Measurements from ENCODE around the gene OLFML1.

Gene OLFML1

DNA sequence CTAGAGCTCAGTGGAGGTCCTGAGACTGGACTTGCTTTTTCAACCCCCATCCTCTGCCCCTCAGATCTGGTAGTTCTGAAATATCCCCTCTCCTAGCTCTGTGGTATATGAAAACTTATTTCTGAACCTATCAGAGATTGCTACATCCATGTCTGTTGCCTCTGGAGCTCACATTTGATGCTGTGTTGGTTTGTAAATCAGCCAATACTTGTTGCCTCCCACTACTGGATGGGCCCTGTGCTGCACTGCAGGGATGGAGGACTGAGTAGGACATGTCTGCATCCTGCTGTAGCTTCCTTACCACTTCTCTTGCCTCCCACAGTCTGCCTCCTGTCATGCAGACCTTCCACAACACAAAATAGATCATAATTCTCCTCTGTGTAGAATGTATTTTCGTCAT lies 5.2 kb downstream of the OLFML1 start:
- no peaks in the 10 kb centered on the region for H3K9me3 Mint-ChIP-seq
- H3K27me3 Mint-ChIP-seq (ENCODE audit: low read depth) = peaks cover 4% of the 10 kb centered on the region
- no peaks in the 10 kb centered on the region for H3K36me3 Mint-ChIP-seq (ENCODE audit: low read depth)
- no peak overlapping the region for H3K27ac Mint-ChIP-seq
- no peaks in the 10 kb centered on the region for H3K4me1 Mint-ChIP-seq (ENCODE audit: low read depth)
- H3K4me3 Mint-ChIP-seq = no peak overlapping the region

DNA sequence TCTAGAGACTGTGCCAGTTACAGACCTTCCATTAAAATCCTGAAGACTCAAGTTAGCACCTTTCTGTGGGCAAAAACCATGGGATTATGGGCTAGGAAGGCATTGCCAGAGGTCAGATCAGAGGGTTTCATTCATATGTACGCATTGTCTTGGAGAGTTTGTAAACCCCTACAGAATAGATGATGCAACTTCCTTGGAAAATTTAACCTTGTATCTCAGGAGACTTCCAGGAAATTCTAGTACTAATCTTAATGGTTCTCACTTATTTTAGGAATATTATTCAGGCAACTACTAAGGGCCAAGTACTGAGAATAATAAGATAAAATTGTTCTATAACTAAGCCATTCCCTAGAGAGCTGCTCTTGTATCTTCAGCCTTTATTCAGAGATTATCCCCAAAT lies 6.9 kb downstream of the OLFML1 start:
- Mint-ChIP-seq H3K4me3 (no peak overlapping the region), H3K27me3 (ENCODE audit: low read depth) (peaks cover 4% of the 10 kb centered on the region), H3K36me3 (ENCODE audit: low read depth) (no peaks in the 10 kb centered on the region), H3K4me1 (ENCODE audit: low read depth) (no peaks in the 10 kb centered on the region), H3K9me3 (no peaks in the 10 kb centered on the region), H3K27ac (no peak overlapping the region)

DNA sequence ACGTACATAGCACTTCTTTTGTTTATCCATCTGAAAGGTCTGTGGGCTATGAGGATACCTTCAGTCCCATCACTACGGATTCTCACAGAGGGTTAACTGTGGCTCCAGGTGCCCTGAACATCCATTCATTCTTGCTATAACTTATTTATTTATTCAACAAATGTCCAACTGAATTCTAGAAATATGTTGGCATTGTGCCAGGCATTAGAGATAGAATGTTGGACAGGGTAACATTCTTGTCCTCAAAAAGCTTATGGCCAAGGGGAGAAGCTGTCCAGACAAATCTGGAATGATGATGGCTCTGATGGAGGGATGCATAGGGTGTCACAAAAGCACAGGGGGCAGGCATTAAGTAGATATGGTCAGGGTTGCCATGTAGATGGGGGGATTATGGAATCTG lies 8.4 kb downstream of the OLFML1 start:
- H3K27me3 Mint-ChIP-seq (ENCODE audit: low read depth) = peaks cover 4% of the 10 kb centered on the region

DNA sequence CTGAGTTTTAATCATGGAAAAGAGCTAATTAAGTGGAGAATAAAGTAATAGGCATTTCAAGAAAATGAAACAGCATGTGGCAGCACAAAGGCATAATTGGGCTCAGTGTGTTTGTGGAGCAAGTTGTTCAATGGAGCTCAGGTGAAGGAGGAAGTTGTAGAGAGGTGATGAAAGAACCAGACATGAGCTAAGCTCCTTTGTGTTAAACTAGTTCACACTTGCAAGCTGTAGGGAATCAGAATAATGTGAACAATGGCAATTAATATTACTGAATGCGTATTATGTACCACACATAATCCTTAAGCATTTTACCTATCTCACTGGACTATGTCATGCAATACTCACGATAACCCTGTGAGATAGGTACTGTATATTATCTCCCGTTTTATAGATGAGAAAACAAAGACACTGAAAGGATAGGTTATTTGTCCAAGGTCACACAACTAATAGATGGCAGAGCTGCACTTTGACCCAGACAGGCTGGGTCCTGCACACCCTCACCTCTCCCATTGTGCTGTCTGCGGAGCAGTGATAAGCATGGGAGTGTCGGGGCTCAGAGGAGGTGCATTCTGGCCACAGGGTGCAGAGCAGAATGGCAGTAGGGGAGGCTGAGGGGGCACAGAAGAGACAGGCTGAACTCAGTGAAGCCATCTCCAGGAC lies 8.9 kb downstream of the OLFML1 start:
- peaks cover 4% of the 10 kb centered on the region for H3K27me3 Mint-ChIP-seq (ENCODE audit: low read depth)
- H3K4me3 Mint-ChIP-seq = no peak overlapping the region
- H3K9me3 Mint-ChIP-seq = no peaks in the 10 kb centered on the region
- no peaks in the 10 kb centered on the region for H3K4me1 Mint-ChIP-seq (ENCODE audit: low read depth)
- H3K36me3 Mint-ChIP-seq (ENCODE audit: low read depth) = no peaks in the 10 kb centered on the region
- H3K27ac Mint-ChIP-seq = no peak overlapping the region

More for the DNA sequence above, 8.4 kb downstream of the OLFML1 start:
- Mint-ChIP-seq H3K4me1 (ENCODE audit: low read depth) (no peaks in the 10 kb centered on the region), H3K9me3 (no peaks in the 10 kb centered on the region), H3K27ac (no peak overlapping the region), H3K36me3 (ENCODE audit: low read depth) (no peaks in the 10 kb centered on the region), H3K4me3 (no peak overlapping the region)

DNA sequence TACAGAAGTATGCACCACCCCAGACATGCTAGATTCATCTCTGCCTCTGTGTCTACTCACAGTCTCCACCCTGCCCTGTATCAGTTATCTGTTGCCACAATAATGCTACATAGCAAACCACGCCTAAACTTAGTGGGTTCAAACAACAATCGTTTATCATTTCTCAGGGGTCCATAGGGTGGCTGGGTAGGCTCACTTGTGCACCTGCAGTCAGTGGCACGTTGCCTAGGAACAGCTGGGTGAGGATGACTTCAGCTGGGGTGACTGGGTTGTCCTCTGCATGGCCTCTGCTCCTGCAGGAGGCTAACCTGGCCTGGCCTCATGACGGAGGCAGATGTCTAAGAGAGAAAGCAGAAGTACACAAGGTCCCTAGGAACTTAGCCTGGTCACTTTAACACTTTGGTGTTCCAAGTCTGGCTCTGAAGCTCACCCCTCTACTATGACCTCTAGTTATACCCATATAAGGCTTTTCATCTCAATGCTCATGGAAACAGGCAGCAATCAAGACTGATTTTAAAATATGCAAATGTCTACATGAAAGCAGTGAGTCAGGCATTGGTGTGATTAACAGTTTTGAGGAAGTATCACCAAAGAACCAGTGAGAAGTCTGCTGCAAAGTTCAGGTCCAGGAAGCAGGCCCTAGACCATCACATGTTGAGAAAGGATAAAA lies 10.7 kb downstream of the OLFML1 start:
- Mint-ChIP-seq H3K4me1 (ENCODE audit: low read depth) (no peaks in the 10 kb centered on the region), H3K4me3 (no peak overlapping the region), H3K27ac (no peak overlapping the region)

DNA sequence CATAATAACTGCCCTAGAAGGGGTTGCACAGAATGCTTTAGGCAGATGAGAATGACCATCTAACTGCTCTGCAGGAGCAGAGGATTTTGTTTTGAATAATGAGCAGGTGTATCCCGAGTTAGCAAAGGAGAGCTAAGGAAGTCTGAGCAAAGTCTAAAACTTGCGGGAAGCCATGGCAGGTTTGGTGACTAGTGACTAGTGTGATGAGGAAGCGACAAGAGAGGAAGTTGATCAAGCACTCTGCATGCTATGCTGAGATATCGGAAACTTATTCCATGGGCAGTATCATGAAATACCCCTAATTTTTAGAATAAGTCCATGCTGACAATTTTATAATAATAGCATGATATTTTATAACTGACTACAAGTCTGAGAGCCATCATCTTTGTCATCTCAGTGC lies 12.9 kb downstream of the OLFML1 start:
- Mint-ChIP-seq H3K9me3 (no peaks in the 10 kb centered on the region), H3K27me3 (ENCODE audit: low read depth) (no peaks in the 10 kb centered on the region), H3K36me3 (ENCODE audit: low read depth) (no peaks in the 10 kb centered on the region), H3K4me3 (no peak overlapping the region), H3K27ac (no peak overlapping the region), H3K4me1 (ENCODE audit: low read depth) (no peaks in the 10 kb centered on the region)

More for the DNA sequence above, 10.7 kb downstream of the OLFML1 start:
- Mint-ChIP-seq H3K27me3 (ENCODE audit: low read depth) (no peaks in the 10 kb centered on the region), H3K9me3 (no peaks in the 10 kb centered on the region), H3K36me3 (ENCODE audit: low read depth) (no peaks in the 10 kb centered on the region)

DNA sequence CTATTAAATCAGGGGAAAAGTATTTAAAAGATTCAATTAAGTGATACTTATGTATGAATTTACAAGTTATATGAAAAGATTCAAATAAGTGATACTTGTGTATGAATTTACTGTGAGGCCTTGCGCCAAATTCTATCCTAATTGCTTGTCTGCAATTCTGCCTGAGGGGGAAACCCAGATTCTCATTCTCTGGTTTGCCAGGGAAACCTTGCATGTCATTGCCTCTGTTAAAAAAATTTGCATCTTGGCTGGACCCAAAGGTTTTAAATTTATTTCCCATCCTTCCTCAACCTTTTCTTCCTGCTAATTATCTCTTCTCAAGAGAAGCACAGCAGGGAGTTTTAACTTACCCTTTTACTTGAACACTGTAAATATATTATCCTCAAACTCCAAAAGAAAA lies 13.8 kb downstream of the OLFML1 start:
- H3K4me3 Mint-ChIP-seq = no peak overlapping the region
- no peaks in the 10 kb centered on the region for H3K36me3 Mint-ChIP-seq (ENCODE audit: low read depth)
- H3K27ac Mint-ChIP-seq = no peak overlapping the region
- no peaks in the 10 kb centered on the region for H3K9me3 Mint-ChIP-seq
- no peaks in the 10 kb centered on the region for H3K27me3 Mint-ChIP-seq (ENCODE audit: low read depth)
- H3K4me1 Mint-ChIP-seq (ENCODE audit: low read depth) = no peaks in the 10 kb centered on the region

DNA sequence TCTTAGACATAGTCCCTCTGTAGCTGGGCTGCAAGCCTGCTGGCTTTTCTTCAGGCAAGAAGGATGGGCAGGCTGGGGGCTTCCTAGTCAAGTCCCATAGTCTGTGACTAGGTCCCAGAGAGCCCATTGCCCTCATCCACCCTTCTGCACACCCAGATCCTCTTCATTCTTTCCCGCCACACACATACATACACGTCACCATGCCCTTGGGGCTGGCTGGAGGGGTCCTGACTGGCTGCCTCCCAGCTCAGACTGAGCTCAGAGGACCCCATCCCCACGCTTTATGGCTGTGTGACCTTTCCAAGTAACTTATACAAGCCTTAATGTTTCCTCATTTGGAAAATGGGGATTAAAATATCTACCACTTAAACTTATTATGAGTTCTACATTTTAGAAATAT lies 14.9 kb downstream of the OLFML1 start:
- Mint-ChIP-seq H3K4me3 (no peak overlapping the region), H3K9me3 (no peaks in the 10 kb centered on the region), H3K27me3 (ENCODE audit: low read depth) (no peaks in the 10 kb centered on the region), H3K27ac (no peak overlapping the region), H3K4me1 (ENCODE audit: low read depth) (no peaks in the 10 kb centered on the region), H3K36me3 (ENCODE audit: low read depth) (no peaks in the 10 kb centered on the region)

DNA sequence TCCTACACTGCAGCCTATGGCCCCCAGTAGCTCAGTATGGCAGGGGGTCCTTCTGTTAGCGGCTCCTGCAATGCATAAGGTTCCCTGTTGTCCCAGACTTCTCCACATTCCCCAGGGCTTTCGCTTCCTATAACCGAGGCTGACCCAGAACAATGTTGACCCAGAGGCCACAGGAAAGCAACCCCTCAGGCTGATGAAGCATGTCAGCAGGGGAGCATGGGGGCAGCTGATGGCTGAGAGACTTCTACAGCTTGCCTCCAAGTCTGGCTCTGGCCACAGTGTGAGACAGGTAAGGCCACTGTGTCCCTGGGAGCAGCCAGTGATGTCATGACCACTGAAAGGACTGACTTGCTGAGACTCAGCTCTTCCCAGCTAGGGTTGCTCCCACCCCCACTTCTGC lies 15.9 kb downstream of the OLFML1 start:
- H3K27ac Mint-ChIP-seq = no peak overlapping the region

DNA sequence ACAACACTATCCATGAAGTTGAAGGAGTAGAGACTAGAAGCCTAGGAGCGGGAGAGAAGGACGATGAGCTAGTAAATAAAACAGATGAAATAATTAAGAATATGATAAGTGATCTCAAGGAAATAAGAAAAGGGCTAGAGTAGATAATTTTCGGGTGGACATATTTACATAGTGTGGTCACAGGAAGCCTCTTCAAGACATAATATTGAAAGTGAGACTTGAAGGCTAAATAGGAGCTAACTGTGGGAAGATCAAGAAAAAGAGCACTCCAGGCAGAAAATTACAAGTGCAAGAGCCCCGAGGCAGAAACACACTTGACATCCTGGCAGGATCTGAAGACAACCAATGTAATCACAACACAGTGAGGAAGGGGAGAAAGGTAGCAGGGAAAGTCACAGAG lies 16.6 kb downstream of the OLFML1 start:
- H3K27ac Mint-ChIP-seq = no peak overlapping the region
- H3K9me3 Mint-ChIP-seq = no peaks in the 10 kb centered on the region
- no peaks in the 10 kb centered on the region for H3K36me3 Mint-ChIP-seq (ENCODE audit: low read depth)
- H3K4me1 Mint-ChIP-seq (ENCODE audit: low read depth) = no peaks in the 10 kb centered on the region
- no peak overlapping the region for H3K4me3 Mint-ChIP-seq
- H3K27me3 Mint-ChIP-seq (ENCODE audit: low read depth) = peaks cover 5% of the 10 kb centered on the region

More for the DNA sequence above, 15.9 kb downstream of the OLFML1 start:
- Mint-ChIP-seq H3K36me3 (ENCODE audit: low read depth) (no peaks in the 10 kb centered on the region), H3K4me1 (ENCODE audit: low read depth) (no peaks in the 10 kb centered on the region), H3K9me3 (no peaks in the 10 kb centered on the region), H3K4me3 (no peak overlapping the region), H3K27me3 (ENCODE audit: low read depth) (no peaks in the 10 kb centered on the region)

DNA sequence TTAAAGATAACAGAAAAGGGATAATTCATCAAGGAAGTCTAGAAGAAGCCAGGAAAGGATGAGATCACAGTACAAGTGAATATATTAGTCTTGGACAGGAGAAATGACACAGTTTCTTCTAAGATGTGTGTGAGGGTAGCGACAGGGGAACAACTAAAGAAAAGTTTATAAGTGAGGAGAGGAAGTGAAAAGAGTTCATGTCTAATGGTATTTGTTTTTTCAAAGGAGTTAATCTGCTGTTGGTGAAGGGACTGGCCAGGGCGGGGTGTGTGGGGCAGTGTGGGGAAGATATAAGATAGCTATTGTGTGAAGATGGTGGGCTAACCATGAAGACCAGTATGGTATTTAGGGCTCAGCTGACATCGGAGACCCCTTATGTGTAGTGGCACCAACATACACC lies 20.9 kb downstream of the OLFML1 start:
- H3K9me3 Mint-ChIP-seq = no peaks in the 10 kb centered on the region
- no peaks in the 10 kb centered on the region for H3K4me1 Mint-ChIP-seq (ENCODE audit: low read depth)
- H3K36me3 Mint-ChIP-seq (ENCODE audit: low read depth) = no peaks in the 10 kb centered on the region
- H3K27ac Mint-ChIP-seq = no peak overlapping the region
- H3K4me3 Mint-ChIP-seq = no peak overlapping the region
- H3K27me3 Mint-ChIP-seq (ENCODE audit: low read depth) = peaks cover 5% of the 10 kb centered on the region

DNA sequence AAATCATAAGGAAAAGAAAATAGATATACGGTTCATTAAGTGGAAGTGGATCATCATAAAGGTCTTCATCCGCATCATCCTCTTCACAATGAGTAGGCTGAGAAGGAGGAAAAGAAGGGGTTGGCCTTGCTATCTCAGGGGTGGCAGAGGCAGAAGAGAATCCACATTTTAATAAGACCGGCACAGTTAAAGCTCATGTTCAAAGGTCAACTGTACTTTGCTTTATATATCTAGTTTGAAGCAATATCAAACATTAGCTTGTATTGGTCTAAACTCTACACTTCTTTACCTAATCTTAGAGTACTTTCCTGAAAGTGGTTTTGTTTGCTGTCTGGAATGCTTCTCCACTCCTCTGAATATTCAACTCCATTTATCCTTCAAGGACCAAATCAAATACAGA lies 22.8 kb downstream of the OLFML1 start:
- H3K4me1 Mint-ChIP-seq (ENCODE audit: low read depth) = peaks cover 10% of the 10 kb centered on the region
- no peaks in the 10 kb centered on the region for H3K9me3 Mint-ChIP-seq
- H3K27me3 Mint-ChIP-seq (ENCODE audit: low read depth) = peaks cover 5% of the 10 kb centered on the region
- no peak overlapping the region for H3K4me3 Mint-ChIP-seq
- H3K36me3 Mint-ChIP-seq (ENCODE audit: low read depth) = no peaks in the 10 kb centered on the region
- no peak overlapping the region for H3K27ac Mint-ChIP-seq

DNA sequence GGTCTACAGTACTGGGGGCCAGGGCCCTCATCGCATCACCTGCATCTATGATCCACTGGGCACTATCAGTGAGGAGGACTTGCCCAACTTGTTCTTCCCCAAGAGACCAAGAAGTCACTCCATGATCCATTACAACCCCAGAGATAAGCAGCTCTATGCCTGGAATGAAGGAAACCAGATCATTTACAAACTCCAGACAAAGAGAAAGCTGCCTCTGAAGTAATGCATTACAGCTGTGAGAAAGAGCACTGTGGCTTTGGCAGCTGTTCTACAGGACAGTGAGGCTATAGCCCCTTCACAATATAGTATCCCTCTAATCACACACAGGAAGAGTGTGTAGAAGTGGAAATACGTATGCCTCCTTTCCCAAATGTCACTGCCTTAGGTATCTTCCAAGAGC lies 24.7 kb downstream of the OLFML1 start:
- H3K36me3 Mint-ChIP-seq (ENCODE audit: low read depth) = peaks cover 2% of the 10 kb centered on the region
- H3K4me1 Mint-ChIP-seq (ENCODE audit: low read depth) = peaks cover 16% of the 10 kb centered on the region
- no peak overlapping the region for H3K4me3 Mint-ChIP-seq

DNA sequence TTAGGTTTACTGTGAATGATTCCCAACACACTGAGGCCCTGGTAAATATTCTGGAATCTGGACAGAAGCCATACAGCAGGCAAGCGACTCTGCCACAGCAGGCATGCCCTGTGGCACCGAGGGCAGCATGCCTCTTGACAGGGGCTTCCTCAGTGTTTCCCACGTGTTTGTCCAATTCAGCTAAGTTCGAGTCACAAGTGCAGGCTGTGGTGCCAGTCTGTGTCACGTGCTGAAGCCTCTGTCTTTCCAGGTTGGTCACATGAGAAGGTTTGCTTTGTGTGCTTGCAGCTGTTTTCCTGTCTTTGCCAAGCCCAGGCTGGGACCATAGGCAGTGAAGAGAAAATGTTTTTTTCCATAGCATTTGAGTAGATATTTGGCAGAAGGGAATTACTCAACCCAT lies 26.1 kb downstream of the OLFML1 start:
- Mint-ChIP-seq H3K9me3 (no peaks in the 10 kb centered on the region), H3K27me3 (ENCODE audit: low read depth) (peaks cover 27% of the 10 kb centered on the region), H3K4me3 (no peak overlapping the region), H3K27ac (no peak overlapping the region), H3K4me1 (ENCODE audit: low read depth) (peaks cover 18% of the 10 kb centered on the region), H3K36me3 (ENCODE audit: low read depth) (peaks cover 2% of the 10 kb centered on the region)

More for the DNA sequence above, 24.7 kb downstream of the OLFML1 start:
- Mint-ChIP-seq H3K27me3 (ENCODE audit: low read depth) (peaks cover 13% of the 10 kb centered on the region), H3K27ac (no peak overlapping the region), H3K9me3 (no peaks in the 10 kb centered on the region)

DNA sequence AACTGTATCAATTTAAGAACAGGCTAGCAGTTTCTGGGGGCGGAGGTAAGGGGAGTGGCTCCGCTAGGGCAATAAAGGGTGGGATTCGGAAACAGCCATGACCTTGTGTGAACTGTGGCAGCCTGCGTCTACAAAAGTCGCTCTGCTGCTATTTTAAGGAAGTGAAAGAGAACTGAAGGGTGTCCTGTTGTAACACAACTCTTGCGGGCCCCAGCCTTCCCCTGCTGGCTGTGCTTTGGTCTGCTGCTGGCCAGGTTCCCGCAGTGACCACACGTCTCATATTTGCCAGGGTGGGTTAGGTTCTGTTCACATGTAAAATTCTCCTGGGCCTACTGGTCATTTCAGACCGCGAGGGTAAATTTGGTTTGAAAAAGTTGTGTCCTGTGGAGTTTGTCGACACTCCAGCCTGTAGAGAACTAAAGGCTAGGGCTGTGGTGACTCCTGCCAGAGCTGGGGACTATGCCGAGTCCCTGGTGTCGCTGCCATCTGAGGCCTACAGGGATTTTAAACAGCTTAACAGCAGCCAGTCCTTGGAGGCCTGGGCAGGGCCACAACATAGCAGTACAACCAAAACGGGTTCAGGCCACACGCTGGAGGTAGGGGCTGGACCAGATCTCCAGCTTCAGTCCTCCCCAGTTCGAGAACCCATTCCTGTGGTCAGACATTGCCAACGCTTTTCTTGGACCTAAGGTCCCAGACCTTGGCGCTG lies 27.4 kb downstream of the OLFML1 start:
- H3K27me3 Mint-ChIP-seq (ENCODE audit: low read depth) = peaks cover 32% of the 10 kb centered on the region
- H3K9me3 Mint-ChIP-seq = no peaks in the 10 kb centered on the region
- H3K27ac Mint-ChIP-seq = peak overlapping the region; percentile 85
- peaks cover 18% of the 10 kb centered on the region for H3K4me1 Mint-ChIP-seq (ENCODE audit: low read depth)
- H3K36me3 Mint-ChIP-seq (ENCODE audit: low read depth) = peaks cover 2% of the 10 kb centered on the region
- peak overlapping the region; percentile 93 for H3K4me3 Mint-ChIP-seq

Measured in T-helper 1 cell treated with Interleukin-12 subunit alpha and Interleukin-12 subunit beta and Interleukin-4 antibody, amounts not matched to agents 30 μg/mL and 1 μg/mL, for 36 hours (primary cell).